Activated naive CD4-positive, alpha-beta T cell treated with anti-CD3 and anti-CD28 coated beads, Interleukin-2, amount 50 U/mL, for 72 hours (primary cell): ENCODE results near the gene COL1A1. TPM values are rescaled to one million over a fixed set of nuclear protein-coding genes. Genes with fewer than 3 reads are reported as not detected.

Experiments used
- ATAC-seq, 2 donors: fragments of 150-1000 bp; cut with Tn5 transposase; 2 replicates each; pipeline ENCODE4 v1.10.0; 2021; ENCODE audit warnings: mild to moderate bottlenecking in 2 of 2, moderate library complexity in 2 of 2
- DNase-seq, 2 donors: peaks; one replicate each; pipeline ENCODE4 v3.0.0; 2021 to 2022; ENCODE audit warnings: low spot score in 2 of 2
- H3K27ac Mint-ChIP-seq, 2 donors: one replicate each; pipeline ENCODE4 v1.8.0; 2022; ENCODE audit warnings: mild to moderate bottlenecking in 2 of 2, mixed read lengths in 2 of 2
- H3K36me3 Mint-ChIP-seq, 2 donors: one replicate each; pipeline ENCODE4 v1.8.0; 2022; ENCODE audit warnings: mixed read lengths in 2 of 2
- H3K9me3 Mint-ChIP-seq, 2 donors: one replicate each; pipeline ENCODE4 v1.8.0; 2022; ENCODE audit warnings: mixed read lengths in 2 of 2
- total RNA-seq, 2 donors: library from RNA; stranded (reverse); gene quantifications; one replicate each; pipeline ENCODE4 v1.2.3, GENCODE V29; 2022

The COL1A1 gene
- total RNA-seq, 2 donors from 2014 or later: 0.48 to 3.0 TPM

DNA sequence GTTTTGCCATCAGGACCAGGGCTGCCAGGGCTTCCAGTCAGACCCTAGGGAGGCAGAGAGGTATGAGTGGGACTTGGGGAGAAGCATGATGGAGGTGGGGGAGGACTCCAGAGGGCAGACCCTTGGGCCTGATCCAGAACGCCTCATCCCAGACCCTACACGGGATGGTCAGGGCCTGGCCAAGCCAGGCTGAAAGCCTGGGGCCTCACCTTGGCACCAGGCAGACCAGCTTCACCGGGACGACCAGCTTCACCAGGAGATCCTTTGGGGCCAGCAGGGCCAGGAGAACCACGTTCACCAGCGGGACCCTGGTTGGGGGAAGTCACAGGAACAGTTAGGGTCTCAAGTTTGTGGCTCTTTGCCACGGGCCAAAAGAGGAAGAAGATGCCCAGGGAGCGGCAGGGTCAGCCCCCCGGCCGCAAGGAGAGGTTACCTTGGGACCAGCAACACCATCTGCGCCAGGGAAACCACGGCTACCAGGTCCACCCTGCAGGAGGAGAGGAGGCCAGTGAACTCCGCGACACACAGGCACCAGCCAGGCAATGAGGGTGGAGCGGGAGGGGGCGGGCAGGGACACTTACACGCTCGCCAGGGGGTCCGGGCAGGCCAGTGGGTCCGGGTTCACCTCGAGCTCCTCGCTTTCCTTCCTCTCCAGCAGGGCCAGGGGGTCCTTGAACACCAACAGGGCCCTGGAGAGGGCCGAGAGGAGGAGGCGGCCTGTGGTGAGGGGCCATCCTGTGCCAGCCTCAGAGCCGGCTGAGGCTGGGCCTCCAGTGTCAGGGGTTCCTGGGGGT, 7.1 kb downstream of the COL1A1 start:
- no peak overlapping the region for H3K27ac Mint-ChIP-seq
- DNase-seq (no peak), ATAC-seq (no peak)
- H3K36me3 Mint-ChIP-seq: no peaks in the 10 kb centered on the region
- H3K9me3 Mint-ChIP-seq: no peaks in the 10 kb centered on the region

DNA sequence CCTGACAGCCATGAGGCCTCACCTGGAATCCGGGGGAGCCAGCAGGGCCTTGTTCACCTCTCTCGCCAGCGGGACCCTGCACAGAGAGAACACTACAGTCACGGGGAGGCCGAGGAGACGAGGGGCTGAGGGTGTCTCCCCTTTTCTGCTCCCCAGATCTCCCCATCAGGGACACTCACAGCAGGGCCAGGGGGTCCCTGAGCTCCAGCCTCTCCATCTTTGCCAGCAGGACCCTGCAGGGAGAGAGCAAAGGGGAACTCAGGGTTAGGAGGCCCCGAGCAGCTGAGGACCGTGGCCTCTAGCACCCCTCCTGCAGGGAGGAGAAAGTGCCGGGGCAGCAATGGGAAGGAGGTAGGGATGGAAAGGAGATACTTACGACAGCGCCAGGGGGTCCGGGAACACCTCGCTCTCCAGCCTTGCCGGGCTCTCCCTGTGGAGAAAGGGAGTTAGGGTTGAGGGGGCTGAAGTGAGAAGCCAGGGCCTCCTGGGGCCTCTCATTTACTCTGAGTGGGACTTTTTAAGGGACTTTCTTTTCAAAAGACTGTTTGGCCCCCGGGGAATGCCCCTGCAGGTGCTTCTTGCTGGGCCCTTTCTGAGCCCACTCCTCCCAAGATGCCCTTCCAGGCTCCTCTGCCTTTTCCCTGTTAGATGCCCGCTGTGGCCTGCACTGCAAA, 8.7 kb downstream of the COL1A1 start:
- Mint-ChIP-seq H3K9me3 (no peaks in the 10 kb centered on the region), H3K27ac (no peak overlapping the region), H3K36me3 (no peaks in the 10 kb centered on the region)
- DNase-seq (no peak), ATAC-seq (no peak)

DNA sequence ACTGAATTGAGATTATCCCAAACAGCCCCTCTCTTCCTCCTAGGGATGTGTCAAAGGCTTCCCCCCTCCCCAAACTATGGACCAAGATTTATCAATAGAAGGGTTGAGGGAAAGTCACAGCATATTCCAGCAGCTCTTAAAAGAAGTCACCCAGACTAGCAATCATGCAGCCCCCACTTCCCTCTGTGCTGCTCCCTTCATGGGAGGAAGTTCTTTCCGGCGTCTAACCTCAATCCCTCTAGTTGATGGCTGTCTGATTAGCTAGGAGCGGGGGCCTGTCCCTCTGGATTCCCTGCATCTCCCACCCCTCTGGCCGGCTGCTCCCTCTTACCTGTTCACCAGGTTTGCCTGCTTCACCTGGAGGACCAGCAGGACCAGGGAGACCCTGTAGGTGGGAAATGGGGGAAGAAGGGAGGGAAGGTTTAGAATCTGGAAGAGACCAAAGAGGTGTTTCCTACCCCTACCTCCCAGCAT, 9.2 kb downstream of the COL1A1 start:
- DNase-seq (no peak), ATAC-seq (no peak)
- H3K36me3 Mint-ChIP-seq: no peaks in the 10 kb centered on the region
- H3K27ac Mint-ChIP-seq: no peak overlapping the region
- no peaks in the 10 kb centered on the region for H3K9me3 Mint-ChIP-seq

DNA sequence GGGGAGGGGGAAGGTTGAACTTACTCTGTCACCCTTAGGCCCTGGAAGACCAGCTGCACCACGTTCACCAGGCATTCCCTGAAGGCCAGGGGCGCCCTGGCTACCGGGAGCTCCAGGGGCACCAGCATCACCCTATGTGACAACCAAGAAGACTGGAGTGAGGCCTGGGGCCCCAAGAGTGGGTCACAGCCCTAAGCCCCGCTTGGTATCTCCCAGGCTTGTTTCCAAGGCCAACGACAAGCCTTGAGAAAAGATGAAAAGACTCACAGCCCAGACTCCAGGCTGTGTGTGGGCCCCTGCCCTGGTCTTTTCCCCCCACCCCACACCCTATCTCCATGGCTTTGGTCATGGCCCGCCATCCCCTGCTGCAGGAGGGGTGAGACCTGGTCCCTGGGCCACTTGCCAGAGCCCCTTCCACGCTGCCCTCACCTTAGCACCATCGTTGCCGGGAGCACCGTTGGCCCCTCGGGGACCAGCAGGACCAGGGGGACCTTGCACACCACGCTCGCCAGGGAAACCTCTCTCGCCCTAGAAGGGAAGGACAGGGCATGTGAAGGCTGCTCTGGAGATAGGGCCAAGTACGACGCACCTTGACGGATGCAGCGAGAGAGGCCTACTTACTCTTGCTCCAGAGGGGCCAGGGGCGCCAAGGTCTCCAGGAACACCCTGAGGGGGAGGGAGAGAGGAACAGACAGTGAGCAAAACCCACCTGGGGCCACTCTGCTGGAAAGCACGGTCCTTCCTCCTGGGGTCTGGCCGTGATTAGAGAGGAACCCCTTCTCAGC, 9.9 kb downstream of the COL1A1 start:
- ATAC-seq: no peak
- no peak overlapping the region for H3K27ac Mint-ChIP-seq
- no peak for DNase-seq
- H3K9me3 Mint-ChIP-seq: no peaks in the 10 kb centered on the region
- no peaks in the 10 kb centered on the region for H3K36me3 Mint-ChIP-seq

DNA sequence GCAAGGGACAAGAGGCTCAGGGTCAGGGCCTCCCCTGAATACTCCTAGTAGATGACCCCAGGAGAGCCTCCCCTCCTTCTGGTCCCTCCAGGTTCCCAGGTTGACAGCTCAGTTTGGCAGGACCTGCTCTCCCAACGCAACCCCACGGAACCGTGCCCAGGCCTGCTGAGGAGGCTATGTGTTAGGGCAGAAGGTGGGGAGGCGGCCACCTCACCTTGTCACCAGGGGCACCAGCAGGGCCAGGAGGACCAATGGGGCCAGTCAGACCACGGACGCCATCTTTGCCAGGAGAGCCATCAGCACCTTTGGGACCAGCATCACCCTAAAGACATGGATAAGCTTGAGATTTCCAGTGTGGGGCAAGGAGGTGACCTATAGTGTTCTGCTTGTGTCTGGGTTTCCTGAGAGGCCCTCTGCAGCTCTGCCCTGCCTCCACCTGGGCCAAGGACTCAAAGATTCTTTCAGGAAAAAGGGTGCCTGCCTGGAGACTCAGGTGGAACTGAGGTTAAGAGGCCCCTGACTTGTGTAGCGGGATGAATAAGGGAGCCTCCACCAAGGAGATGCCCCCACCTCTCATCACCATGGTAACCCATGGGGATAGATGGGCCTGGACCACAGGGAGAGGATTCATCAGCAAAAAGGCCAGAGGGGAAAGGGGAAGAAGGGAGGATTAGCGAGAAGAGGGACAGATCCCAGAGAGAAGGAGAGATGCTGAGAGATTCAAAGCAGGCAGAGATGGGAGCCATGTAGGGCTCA, 10.7 kb downstream of the COL1A1 start:
- no peak for ATAC-seq
- no peaks in the 10 kb centered on the region for H3K9me3 Mint-ChIP-seq
- no peaks in the 10 kb centered on the region for H3K36me3 Mint-ChIP-seq

DNA sequence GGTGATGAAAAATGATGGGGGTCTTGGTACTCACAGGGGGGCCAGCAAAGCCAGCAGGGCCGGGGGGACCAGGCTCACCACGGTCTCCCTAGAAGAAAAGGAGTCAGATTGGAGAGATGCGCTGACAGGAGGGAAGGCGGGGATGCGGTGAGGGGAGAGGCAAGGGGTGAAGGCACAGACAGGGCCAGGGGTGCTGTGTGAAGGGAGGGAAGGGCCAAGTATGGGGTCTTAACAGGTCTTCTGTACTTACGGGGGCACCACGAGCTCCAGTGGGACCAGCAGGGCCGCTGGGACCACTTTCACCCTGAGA, 11.2 kb downstream of the COL1A1 start:
- no peaks in the 10 kb centered on the region for H3K36me3 Mint-ChIP-seq
- no peak for ATAC-seq
- H3K27ac Mint-ChIP-seq: no peak overlapping the region

More for the DNA sequence above, 10.7 kb downstream of the COL1A1 start:
- H3K27ac Mint-ChIP-seq: peak overlapping the region in 1 of 2 donors; percentile 60
- no peak for DNase-seq

DNA sequence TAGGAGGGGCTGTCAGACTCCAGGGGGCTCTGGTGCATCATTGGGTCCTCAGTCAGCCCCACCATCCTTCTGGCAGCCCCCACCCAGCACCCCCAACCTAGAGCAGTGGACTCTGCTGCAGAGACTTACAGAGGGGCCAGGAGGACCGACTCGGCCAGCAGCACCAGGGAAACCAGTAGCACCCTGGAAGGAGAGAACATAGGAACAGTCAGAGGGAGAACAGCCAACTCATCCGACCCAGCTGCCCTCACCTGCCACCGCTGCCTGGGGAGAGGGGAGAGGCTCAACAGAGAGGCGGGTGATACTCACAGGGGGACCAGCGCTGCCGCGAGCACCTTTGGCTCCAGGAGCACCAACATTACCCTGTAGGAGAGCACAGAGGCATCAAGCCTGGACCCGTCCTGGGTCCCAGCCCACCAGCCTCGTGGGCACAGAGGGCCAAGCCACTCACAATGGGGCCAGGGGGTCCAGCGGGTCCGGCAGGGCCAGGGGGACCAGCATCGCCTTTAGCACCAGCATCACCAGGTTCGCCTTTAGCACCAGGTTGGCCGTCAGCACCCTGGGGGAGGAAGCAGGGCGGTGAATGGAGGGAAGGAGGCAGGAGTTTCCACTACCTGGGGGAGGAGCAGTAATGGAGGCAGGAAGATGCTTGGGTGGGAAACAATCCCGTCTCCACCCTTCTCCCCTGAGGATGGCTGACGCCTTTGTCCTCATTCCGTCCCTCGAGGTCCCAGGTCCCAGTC, 11.7 kb downstream of the COL1A1 start:
- no peaks in the 10 kb centered on the region for H3K9me3 Mint-ChIP-seq
- DNase-seq (no peak), ATAC-seq (no peak)
- H3K27ac Mint-ChIP-seq: peak overlapping the region; percentile 61 to 88
- no peaks in the 10 kb centered on the region for H3K36me3 Mint-ChIP-seq

More for the DNA sequence above, 11.2 kb downstream of the COL1A1 start:
- no peak for DNase-seq
- no peaks in the 10 kb centered on the region for H3K9me3 Mint-ChIP-seq

DNA sequence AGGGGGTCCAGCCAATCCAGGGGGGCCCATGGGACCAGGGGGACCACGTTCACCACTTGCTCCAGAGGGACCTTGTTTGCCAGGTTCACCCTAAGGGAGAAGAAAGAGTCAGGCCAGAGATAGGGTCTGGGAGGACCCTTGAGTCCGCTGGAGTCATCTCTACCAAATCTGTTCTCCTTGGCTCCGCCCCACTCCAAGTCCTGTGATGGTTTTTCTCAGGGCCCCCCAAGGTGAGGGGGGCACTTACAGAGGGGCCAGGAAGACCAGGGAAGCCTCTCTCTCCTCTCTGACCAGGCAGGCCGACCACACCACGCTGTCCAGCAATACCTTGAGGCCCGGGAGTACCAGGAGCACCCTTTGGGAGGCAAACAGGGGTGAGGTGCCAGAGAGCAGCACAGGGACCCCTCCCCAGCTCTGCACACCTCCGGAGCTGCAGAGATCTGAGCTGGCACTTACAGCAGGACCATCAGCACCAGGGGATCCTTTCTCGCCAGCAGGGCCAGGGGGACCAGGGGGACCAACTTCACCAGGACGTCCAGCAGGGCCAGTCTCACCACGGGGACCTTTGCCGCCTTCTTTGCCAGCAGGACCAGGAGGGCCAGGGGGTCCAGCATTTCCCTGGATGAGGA, 12.4 kb downstream of the COL1A1 start:
- peak overlapping the region; percentile 61 to 88 for H3K27ac Mint-ChIP-seq
- ATAC-seq: no peak
- DNase-seq: no peak
- no peaks in the 10 kb centered on the region for H3K36me3 Mint-ChIP-seq
- no peaks in the 10 kb centered on the region for H3K9me3 Mint-ChIP-seq

DNA sequence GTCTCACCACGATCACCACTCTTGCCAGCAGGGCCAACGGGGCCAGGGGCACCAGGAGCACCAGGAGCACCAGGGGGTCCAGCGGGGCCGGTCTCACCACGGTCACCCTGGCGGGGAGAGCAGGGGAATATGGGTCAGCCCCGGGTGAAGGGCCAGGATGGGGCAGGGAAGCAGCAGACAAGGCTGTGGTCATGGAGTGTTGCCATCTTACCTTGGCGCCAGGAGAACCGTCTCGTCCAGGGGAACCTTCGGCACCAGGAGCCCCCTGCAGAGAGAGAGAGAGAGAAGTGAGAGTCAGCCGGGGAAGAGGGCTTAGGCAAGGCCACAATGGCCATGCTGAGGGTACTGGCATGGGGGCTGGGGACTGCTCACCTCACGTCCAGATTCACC, 12.9 kb downstream of the COL1A1 start:
- Mint-ChIP-seq H3K27ac (no peak overlapping the region), H3K36me3 (no peaks in the 10 kb centered on the region), H3K9me3 (no peaks in the 10 kb centered on the region)
- ATAC-seq: no peak
- no peak for DNase-seq

DNA sequence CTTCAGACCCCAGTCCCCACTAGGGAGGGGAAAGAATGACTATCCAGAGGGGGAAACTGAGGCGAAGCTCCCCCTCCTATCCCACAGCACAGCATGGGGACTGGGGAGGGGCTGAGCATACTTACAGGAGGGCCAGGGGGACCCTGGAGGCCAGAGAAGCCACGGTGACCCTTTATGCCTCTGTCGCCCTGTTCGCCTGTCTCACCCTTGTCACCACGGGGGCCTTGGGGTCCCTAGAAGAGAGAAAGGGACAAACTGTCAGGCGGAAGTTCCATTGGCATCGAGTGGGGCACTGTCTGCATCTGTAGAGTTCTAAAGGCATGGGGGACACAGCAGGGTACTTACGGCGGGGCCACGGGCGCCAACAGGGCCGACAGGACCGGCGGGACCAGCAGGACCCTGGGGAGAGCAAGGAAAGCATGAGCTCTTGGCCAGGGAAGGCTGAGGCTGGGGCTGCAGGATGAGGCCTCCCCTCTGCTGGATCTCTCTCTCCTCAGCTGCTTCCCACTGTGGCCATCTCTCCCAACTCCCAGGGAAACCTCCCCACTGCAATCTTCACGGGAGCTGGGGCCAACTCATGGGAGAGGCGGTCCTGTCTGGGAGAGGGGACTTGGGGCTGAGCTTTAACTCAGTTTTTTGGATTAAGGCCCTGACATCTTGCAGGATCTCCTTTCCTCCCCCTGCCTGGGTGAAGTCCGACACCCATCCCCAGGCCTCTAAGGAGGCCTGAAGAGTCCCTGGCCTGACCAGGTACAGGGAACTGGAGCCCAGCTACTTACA, 13.5 kb downstream of the COL1A1 start:
- Mint-ChIP-seq H3K9me3 (no peaks in the 10 kb centered on the region), H3K27ac (no peak overlapping the region), H3K36me3 (no peaks in the 10 kb centered on the region)
- DNase-seq: no peak
- no peak for ATAC-seq

DNA sequence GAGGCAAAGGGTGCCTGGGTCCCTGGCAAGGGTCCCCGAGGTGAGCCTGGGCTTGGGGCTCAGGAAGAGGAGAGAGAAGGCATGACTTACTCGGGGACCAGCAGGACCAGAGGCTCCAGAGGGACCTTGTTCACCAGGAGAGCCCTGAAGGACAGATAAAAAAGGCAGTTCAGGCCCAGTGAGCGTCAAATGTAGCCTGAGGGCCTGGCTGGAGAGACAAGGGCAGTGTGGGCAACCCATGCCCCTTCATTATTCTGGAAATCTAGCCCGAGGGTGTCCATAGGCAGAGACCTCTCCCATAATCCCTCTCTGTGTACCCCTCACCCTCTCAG, 14.1 kb downstream of the COL1A1 start:
- ATAC-seq (no peak), DNase-seq (no peak)
- Mint-ChIP-seq H3K9me3 (no peaks in the 10 kb centered on the region), H3K36me3 (no peaks in the 10 kb centered on the region), H3K27ac (no peak overlapping the region)

DNA sequence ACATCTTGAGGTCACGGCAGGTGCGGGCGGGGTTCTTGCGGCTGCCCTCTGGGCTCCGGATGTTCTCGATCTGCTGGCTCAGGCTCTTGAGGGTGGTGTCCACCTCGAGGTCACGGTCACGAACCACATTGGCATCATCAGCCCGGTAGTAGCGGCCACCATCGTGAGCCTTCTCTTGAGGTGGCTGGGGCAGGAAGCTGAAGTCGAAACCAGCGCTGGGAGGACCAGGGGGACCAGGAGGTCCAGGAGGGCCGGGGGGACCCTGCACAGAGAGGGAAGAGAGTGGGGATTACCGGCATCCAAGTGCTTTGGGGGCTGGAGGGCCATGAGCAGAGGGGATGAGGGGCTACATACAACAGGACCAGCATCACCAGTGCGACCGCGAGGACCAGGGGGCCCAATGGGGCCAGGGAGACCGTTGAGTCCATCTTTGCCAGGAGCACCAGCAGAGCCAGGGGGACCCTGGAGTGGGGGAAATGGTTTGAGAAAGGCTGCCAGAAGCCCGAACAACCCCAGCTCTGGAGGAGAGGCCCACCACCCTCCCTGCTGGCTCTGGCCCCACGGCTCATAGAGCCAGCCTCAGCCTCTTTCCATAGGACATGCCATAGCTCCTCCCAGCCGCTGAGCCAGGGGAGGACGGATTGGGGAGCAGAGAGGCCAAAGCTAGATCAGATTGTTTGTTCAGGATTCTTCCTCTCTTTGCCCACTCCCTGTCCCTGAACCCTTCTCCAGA, 14.6 kb downstream of the COL1A1 start:
- no peaks in the 10 kb centered on the region for H3K9me3 Mint-ChIP-seq
- H3K36me3 Mint-ChIP-seq: no peaks in the 10 kb centered on the region
- no peak overlapping the region for H3K27ac Mint-ChIP-seq
- ATAC-seq (no peak), DNase-seq (no peak)

DNA sequence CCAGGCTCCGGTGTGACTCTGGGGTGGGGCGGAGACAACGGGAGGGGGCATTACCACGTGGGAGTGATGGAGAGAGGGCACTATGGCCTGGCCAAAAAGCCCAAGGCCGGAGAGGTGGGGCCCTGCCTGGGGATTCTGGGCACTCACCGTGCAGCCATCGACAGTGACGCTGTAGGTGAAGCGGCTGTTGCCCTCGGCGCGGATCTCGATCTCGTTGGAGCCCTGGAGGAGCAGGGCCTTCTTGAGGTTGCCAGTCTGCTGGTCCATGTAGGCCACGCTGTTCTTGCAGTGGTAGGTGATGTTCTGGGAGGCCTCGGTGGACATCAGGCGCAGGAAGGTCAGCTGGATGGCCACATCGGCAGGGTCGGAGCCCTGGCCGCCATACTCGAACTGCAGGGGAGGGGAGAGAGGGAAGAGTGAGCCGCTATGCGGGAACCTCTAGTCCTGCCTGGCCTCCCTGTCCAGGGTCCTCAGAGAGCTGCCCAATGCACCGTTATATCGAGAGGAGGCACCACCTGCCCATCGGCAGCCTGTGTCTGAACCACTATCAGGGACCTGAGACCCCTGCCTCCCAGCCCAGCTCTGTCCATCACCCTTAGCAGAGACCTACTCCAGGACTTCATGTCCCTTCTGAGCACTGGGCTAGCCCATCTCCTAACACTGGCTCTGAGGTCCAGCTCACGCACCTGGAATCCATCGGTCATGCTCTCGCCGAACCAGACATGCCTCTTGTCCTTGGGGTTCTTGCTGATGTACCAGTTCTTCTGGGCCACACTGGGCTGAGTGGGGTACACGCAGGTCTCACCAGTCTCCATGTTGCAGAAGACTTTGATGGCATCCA, 15.6 kb downstream of the COL1A1 start:
- DNase-seq (no peak), ATAC-seq (no peak)
- Mint-ChIP-seq H3K27ac (no peak overlapping the region), H3K9me3 (no peaks in the 10 kb centered on the region), H3K36me3 (no peaks in the 10 kb centered on the region)
